IMR-90 (cell line): ENCODE data around the gene C16orf82. TPM values are rescaled to one million over a fixed set of nuclear protein-coding genes. Genes with fewer than 3 reads are reported as not detected.

Source experiments
- ATAC-seq: fragments of 200-7000 bp; cut with Tn5 transposase; 2 replicates; pipeline ENCODE4 v1.9.1; 2020; ENCODE audit warnings: low read depth, mild to moderate bottlenecking, moderate library complexity
- BruUV-seq: library from RNA; stranded (reverse); fragments of 400-500 nt; replicated peaks from 2 replicates; lab custom pipeline; 2021; lab: Mats Ljungman, UMichigan
- CTCF ChIA-PET: fragments of 300-600 bp; formaldehyde crosslinking; extraction: SDS; loops from one replicate; lab custom pipeline; 2021; ENCODE audit warnings: antibody characterized with exemption; lab: Yijun Ruan, JAX
- POLR2A ChIA-PET: fragments of 300-600 bp; sonication (Branson Sonifier 250); formaldehyde crosslinking; loops from one replicate; lab custom pipeline; 2022; ENCODE audit warnings: antibody characterized with exemption; ENCODE audit not compliant: unreplicated experiment; lab: Charles Lee
- DNase-seq: peaks from one replicate; pipeline ENCODE4 v3.0.0; 2013
- H2AFZ ChIP-seq: replicated peaks from 2 replicates; pipeline ENCODE3; 2013; ENCODE audit warnings: low read length, mild to moderate bottlenecking; ENCODE audit not compliant: poor library complexity
- H2AK5ac ChIP-seq: 2 replicates; pipeline ENCODE4 v1.6.1; 2013; ENCODE audit warnings: low read depth, low read length, inconsistent platforms
- H2AK9ac ChIP-seq: replicated peaks from 2 replicates; pipeline ENCODE3; 2013; ENCODE audit warnings: mild to moderate bottlenecking, low read depth, low read length, moderate library complexity; ENCODE audit not compliant: poor library complexity
- H2BK120ac ChIP-seq: 2 replicates; pipeline ENCODE4 v1.6.1; 2013; ENCODE audit warnings: low read depth, low read length, inconsistent platforms
- H2BK15ac ChIP-seq: 3 replicates; pipeline ENCODE4 v1.6.1; 2013; ENCODE audit warnings: low read depth, low read length, inconsistent platforms
- H2BK20ac ChIP-seq: 2 replicates; pipeline ENCODE4 v1.6.1; 2013; ENCODE audit warnings: low read depth, mild to moderate bottlenecking, inconsistent platforms, low read length, moderate library complexity
- H2BK5ac ChIP-seq: 2 replicates; pipeline ENCODE4 v1.6.1; 2013; ENCODE audit warnings: mild to moderate bottlenecking, low read depth, low read length, inconsistent platforms; ENCODE audit not compliant: poor library complexity, severe bottlenecking
- H3K14ac ChIP-seq: replicated peaks from 2 replicates; pipeline ENCODE4 v1.6.1; 2013; ENCODE audit warnings: low read depth, low read length, inconsistent platforms
- H3K18ac ChIP-seq: 2 replicates; pipeline ENCODE4 v1.6.1; 2013; ENCODE audit warnings: low read depth, low read length, control low read depth
- H3K23ac ChIP-seq: 2 replicates; pipeline ENCODE4 v1.6.1; 2013; ENCODE audit warnings: low read depth, low read length, inconsistent platforms
- H3K27ac ChIP-seq: 2 replicates; pipeline ENCODE4 v1.5.1; 2013; ENCODE audit warnings: mild to moderate bottlenecking, control low read depth, low read length; ENCODE audit not compliant: insufficient read depth
- H3K27me3 ChIP-seq: 2 replicates; pipeline ENCODE4 v1.6.1; 2013; ENCODE audit warnings: low read length; ENCODE audit not compliant: control insufficient read depth, insufficient read depth
- H3K36me3 ChIP-seq: 2 replicates; pipeline ENCODE4 v1.6.1; 2013; ENCODE audit warnings: low read length, mixed read lengths; ENCODE audit not compliant: control insufficient read depth, insufficient read depth
- H3K4ac ChIP-seq: 2 replicates; pipeline ENCODE4 v1.6.1; 2013; ENCODE audit warnings: low read depth, low read length, inconsistent platforms
- H3K4me1 ChIP-seq: 2 replicates; pipeline ENCODE4 v1.6.1; 2013; ENCODE audit warnings: low read length, mixed read lengths; ENCODE audit not compliant: control insufficient read depth, insufficient read depth
- H3K4me2 ChIP-seq: 2 replicates; pipeline ENCODE4 v1.6.1; 2013; ENCODE audit warnings: low read depth, mild to moderate bottlenecking, control low read depth, low read length, moderate library complexity
- H3K4me3 ChIP-seq: 2 replicates; pipeline ENCODE4 v1.5.1; 2013; ENCODE audit warnings: low read depth, mild to moderate bottlenecking, control low read depth, low read length, moderate library complexity; ENCODE audit not compliant: insufficient read depth
- H3K56ac ChIP-seq: 2 replicates; pipeline ENCODE4 v1.6.1; 2013; ENCODE audit warnings: low read length, inconsistent platforms; ENCODE audit not compliant: insufficient read depth; ENCODE audit errors: extremely low read depth
- H3K79me1 ChIP-seq, 2 experiments: 2 replicates each; pipeline ENCODE4 v1.6.1; 2013; ENCODE audit warnings: low read length in 2 of 2, inconsistent platforms in 1 of 2, low read depth in 1 of 2
- H3K9ac ChIP-seq: 2 replicates; pipeline ENCODE4 v1.6.1; 2013; ENCODE audit warnings: low read depth, low read length, control low read depth
- H3K9me1 ChIP-seq: 2 replicates; pipeline ENCODE4 v1.6.1; 2013; ENCODE audit warnings: low read length, inconsistent platforms; ENCODE audit not compliant: insufficient read depth
- H3K9me3 ChIP-seq: 2 replicates; pipeline ENCODE4 v1.6.1; 2013; ENCODE audit warnings: low read length; ENCODE audit not compliant: control insufficient read depth, insufficient read depth
- H4K20me1 ChIP-seq: 2 replicates; pipeline ENCODE4 v1.6.1; 2013; ENCODE audit warnings: low read length, inconsistent platforms; ENCODE audit not compliant: insufficient read depth
- H4K5ac ChIP-seq: 2 replicates; pipeline ENCODE4 v1.6.1; 2013; ENCODE audit warnings: mild to moderate bottlenecking, low read depth, low read length, control low read depth
- H4K8ac ChIP-seq, 2 experiments: 2 replicates each; pipeline ENCODE4 v1.6.1; 2013; ENCODE audit warnings: low read depth in 2 of 2, low read length in 2 of 2, control low read depth in 1 of 2, inconsistent platforms in 1 of 2
- H4K91ac ChIP-seq: 2 replicates; pipeline ENCODE4 v1.6.1; 2013; ENCODE audit warnings: low read depth, low read length, inconsistent platforms; ENCODE audit not compliant: insufficient read depth
- BHLHE40 ChIP-seq: fragments of 150-350 bp; IDR thresholded peaks from 2 replicates; pipeline ENCODE4 v1.6.1; 2016; ENCODE audit warnings: mild to moderate bottlenecking, low read depth, low read length
- POLR2A ChIP-seq: IDR thresholded peaks from 2 replicates; pipeline ENCODE4 v1.6.1; 2012; ENCODE audit warnings: mild to moderate bottlenecking, low read depth, low read length
- RAD21 ChIP-seq: IDR thresholded peaks from 2 replicates; pipeline ENCODE4 v1.6.1; 2012; ENCODE audit warnings: low read length, improper control_type of control experiment
- RCOR1 ChIP-seq: IDR thresholded peaks from 2 replicates; pipeline ENCODE4 v1.6.1; 2012; ENCODE audit warnings: mild to moderate bottlenecking, low read length, improper control_type of control experiment; ENCODE audit not compliant: insufficient replicate concordance
- RFX5 ChIP-seq: IDR thresholded peaks from 2 replicates; pipeline ENCODE4 v1.8.0; 2012; ENCODE audit warnings: low read depth, mild to moderate bottlenecking, low read length, moderate library complexity
- SMC3 ChIP-seq: fragments of 150-350 bp; IDR thresholded peaks from 2 replicates; pipeline ENCODE4 v1.6.1; 2016; ENCODE audit warnings: low read depth, mild to moderate bottlenecking, antibody characterized with exemption, low read length, moderate library complexity
- WGBS, 2 experiments: methylation state at CpG; one replicate each; pipeline versions ENCODE4 v1.1.5 to v1.1.7; 2013; ENCODE audit warnings: missing lambda C conversion rate in 2 of 2; ENCODE audit not compliant: insufficient read length in 1 of 2; ENCODE audit errors: extremely low coverage in 2 of 2; 5-methylcytosine and 5-hydroxymethylcytosine counted together
- dilution Hi-C: fragments of 300-500 bp; cut with HindIII; formaldehyde crosslinking; loops from one replicate; pipeline ENCODE4 v1.14.3; 2018; ENCODE audit warnings: low sequenced_read_pairs; ENCODE audit not compliant: unreplicated experiment
- in situ Hi-C: fragments of 300-500 bp; cut with MboI; formaldehyde crosslinking; loops from 3 replicates; pipeline ENCODE4 v1.14.3; 2019; ENCODE audit warnings: low sequenced_read_pairs, inconsistent platforms, mixed read lengths
- intact Hi-C: fragments of 100-400 bp; cut with micrococcal nuclease; formaldehyde crosslinking; loops from 2 replicates; pipeline ENCODE4 v1.10.0; 2022
- polyA plus RNA-seq, 3 experiments: library from polyadenylated mRNA; depleted of rRNA; stranded (reverse); fragments of >200 nt; gene quantifications; 2 replicates each; pipeline ENCODE4 v1.2.3, GENCODE V29; 2012; ENCODE audit warnings: low replicate concordance in 1 of 3
- total RNA-seq: library from RNA; depleted of rRNA; stranded (reverse); fragments of >200 nt; gene quantifications from 2 replicates; pipeline ENCODE4 v1.2.3, GENCODE V29; 2012
- TF ChIP-seq, protein P1 (sequence below): fragments of 150-350 bp; IDR thresholded peaks from 2 replicates; pipeline ENCODE4 v1.6.1; 2016; ENCODE audit warnings: low read depth, mild to moderate bottlenecking, low read length, moderate library complexity, borderline replicate concordance

The C16orf82 gene
- total and polyA plus RNA-seq, 2 of the 4 experiments (the other 2 are of a cell fraction) = not detected

GRCh38 chr16:27083861-27084261 is 17.1 kb downstream of the C16orf82 start:
- Histone ChIP-seq H3K14ac (no peak overlapping the region), H3K23ac (no peak overlapping the region), H2AK9ac (no peak overlapping the region), H3K27me3 (peaks cover 10% of the 10 kb centered on the region), H3K4me3 (no peak overlapping the region), H3K56ac (no peak overlapping the region), H2BK20ac (no peak overlapping the region), H4K5ac (no peak overlapping the region), H2BK15ac (no peak overlapping the region), H3K27ac (no peak overlapping the region), H3K18ac (no peak overlapping the region), H4K20me1 (no peaks in the 10 kb centered on the region), H2AK5ac (no peak overlapping the region), H3K4me1 (no peaks in the 10 kb centered on the region), H3K9ac (no peak overlapping the region), H3K4ac (no peak overlapping the region), H3K9me3 (no peaks in the 10 kb centered on the region), H3K36me3 (no peaks in the 10 kb centered on the region), H2BK5ac (no peak overlapping the region), H3K79me1 (no peaks in the 10 kb centered on the region), H2BK120ac (no peak overlapping the region), H4K8ac (no peak overlapping the region), H3K9me1 (no peaks in the 10 kb centered on the region), H4K91ac (no peak overlapping the region), H3K4me2 (no peak overlapping the region), H2AFZ (no peak overlapping the region)
- TF ChIP-seq RCOR1 (no peak), RAD21 (no peak), RFX5 (no peak), POLR2A (no peak), BHLHE40 (no peak), SMC3 (no peak)
- TF ChIP-seq, protein P1, sequence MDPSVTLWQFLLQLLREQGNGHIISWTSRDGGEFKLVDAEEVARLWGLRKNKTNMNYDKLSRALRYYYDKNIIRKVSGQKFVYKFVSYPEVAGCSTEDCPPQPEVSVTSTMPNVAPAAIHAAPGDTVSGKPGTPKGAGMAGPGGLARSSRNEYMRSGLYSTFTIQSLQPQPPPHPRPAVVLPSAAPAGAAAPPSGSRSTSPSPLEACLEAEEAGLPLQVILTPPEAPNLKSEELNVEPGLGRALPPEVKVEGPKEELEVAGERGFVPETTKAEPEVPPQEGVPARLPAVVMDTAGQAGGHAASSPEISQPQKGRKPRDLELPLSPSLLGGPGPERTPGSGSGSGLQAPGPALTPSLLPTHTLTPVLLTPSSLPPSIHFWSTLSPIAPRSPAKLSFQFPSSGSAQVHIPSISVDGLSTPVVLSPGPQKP = no peak
- no TSS peak for BruUV-seq
- intact Hi-C loops (no loop called here), in situ Hi-C loops (no loop called here), dilution Hi-C loops (no loop called here)
- CTCF ChIA-PET = no interaction called here
- 20% methylated on average over 7 of the region's 11 CpGs; no CpG with 5 or more reads in 1 of the 2 experiments for WGBS, 2 experiments
- ATAC-seq = peak; percentile 61
- no peak for DNase-seq
- POLR2A ChIA-PET = no interaction called here
